Smooth muscle cell (in vitro differentiated cells): ENCODE results near the gene C6orf120. TPM values are rescaled to one million over a fixed set of nuclear protein-coding genes. Genes with fewer than 3 reads are reported as not detected.

Experiments
- DNase-seq: peaks from one replicate; lab custom pipeline; 2025; ENCODE audit not compliant: unreplicated experiment; lab: John Stamatoyannopoulos, UW
- H2AFZ ChIP-seq: fragments of 200-600 bp; sonication (generic); 2 replicates; pipeline ENCODE4 v1.6.0; 2016; ENCODE audit warnings: antibody characterized with exemption, low read depth, mild to moderate bottlenecking
- H3F3A ChIP-seq: fragments of 200-600 bp; sonication (generic); 2 replicates; pipeline ENCODE4 v1.6.0; 2017; ENCODE audit warnings: antibody characterized with exemption, low read depth
- H3K27ac ChIP-seq: fragments of 200-600 bp; sonication (generic); 2 replicates; pipeline ENCODE4 v1.5.1; 2016; ENCODE audit warnings: low read depth, mild to moderate bottlenecking
- H3K27me3 ChIP-seq: fragments of 200-600 bp; sonication (generic); 2 replicates; pipeline ENCODE4 v1.6.1; 2016; ENCODE audit warnings: low read depth, mild to moderate bottlenecking
- H3K36me3 ChIP-seq: fragments of 200-600 bp; sonication (generic); 2 replicates; pipeline ENCODE4 v1.5.1; 2016; ENCODE audit warnings: low read depth
- H3K4me1 ChIP-seq: fragments of 200-600 bp; sonication (generic); 2 replicates; pipeline ENCODE4 v1.5.1; 2016; ENCODE audit warnings: low read depth
- H3K4me2 ChIP-seq: fragments of 200-600 bp; sonication (generic); 2 replicates; pipeline ENCODE4 v1.6.0; 2016; ENCODE audit warnings: mild to moderate bottlenecking
- H3K4me3 ChIP-seq: fragments of 200-600 bp; sonication (generic); 2 replicates; pipeline ENCODE4 v1.5.1; 2016; ENCODE audit warnings: mild to moderate bottlenecking
- H3K79me2 ChIP-seq: fragments of 200-600 bp; sonication (generic); 2 replicates; pipeline ENCODE4 v1.6.0; 2016; ENCODE audit warnings: low read depth, mild to moderate bottlenecking
- H3K9ac ChIP-seq: fragments of 200-600 bp; sonication (generic); 2 replicates; pipeline ENCODE4 v1.6.0; 2016; ENCODE audit warnings: low read depth
- H3K9me3 ChIP-seq: fragments of 200-600 bp; sonication (generic); replicated peaks from 2 replicates; pipeline ENCODE4 v1.5.1; 2016; ENCODE audit warnings: low read depth
- H4K20me1 ChIP-seq: fragments of 200-600 bp; sonication (generic); 2 replicates; pipeline ENCODE4 v1.6.0; 2016; ENCODE audit warnings: low read depth
- CTCF ChIP-seq: fragments of 200-600 bp; sonication (generic); IDR thresholded peaks from 2 replicates; pipeline ENCODE4 v1.5.1; 2017; ENCODE audit warnings: borderline replicate concordance, mild to moderate bottlenecking, antibody characterized with exemption; ENCODE audit not compliant: insufficient read depth, poor library complexity, severe bottlenecking
- WGBS: methylation state at CpG from one replicate; pipeline ENCODE4 v1.1.7; 2016; ENCODE audit warnings: low lambda C conversion rate; 5-methylcytosine and 5-hydroxymethylcytosine counted together
- polyA plus RNA-seq: library from polyadenylated mRNA; unstranded; fragments of >200 nt; fragmentation: Nextera tagmentation; extraction: Ambion mirVana; gene quantifications from 2 replicates; pipeline ENCODE4 v1.2.1, GENCODE V29; 2016
- total RNA-seq: library from RNA; depleted of rRNA; stranded (reverse); fragments of >200 nt; gene quantifications from 2 replicates; pipeline ENCODE4 v1.2.3, GENCODE V29; 2014

C6orf120 gene
- total and polyA plus RNA-seq, 2 experiments from 2014 or later: 30.2 to 50.2 TPM

DNA sequence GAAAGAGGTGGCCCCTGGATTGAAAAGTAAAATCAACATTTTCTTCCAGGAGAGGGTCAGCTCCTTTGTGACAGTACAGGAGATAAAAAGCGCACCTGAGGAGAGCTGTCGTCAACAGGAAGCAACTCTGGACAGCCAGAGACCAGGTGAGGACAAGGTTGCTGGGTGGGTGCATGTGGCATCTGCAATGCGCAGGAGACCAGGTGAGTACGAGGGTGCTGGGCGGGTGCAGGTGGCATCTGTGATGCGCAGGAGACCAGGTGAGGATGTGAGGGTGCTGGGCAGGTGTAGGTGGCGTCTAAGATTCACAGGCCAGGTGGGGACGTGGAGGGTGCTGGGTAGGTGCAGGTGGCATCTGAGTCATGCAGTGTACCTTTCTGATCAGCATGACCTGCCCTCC, 38.5 kb upstream of the C6orf120 start:
- H2AFZ ChIP-seq: no peak overlapping the region
- no peak overlapping the region for H3K27ac ChIP-seq
- H3K9ac ChIP-seq: no peak overlapping the region
- H3K9me3 ChIP-seq: no peaks in the 10 kb centered on the region
- H3K4me2 ChIP-seq: no peak overlapping the region
- no peak for DNase-seq
- H3K27me3 ChIP-seq: no peaks in the 10 kb centered on the region
- H3K36me3 ChIP-seq: peaks cover 3% of the 10 kb centered on the region
- H3K4me1 ChIP-seq: no peaks in the 10 kb centered on the region
- H3K4me3 ChIP-seq: no peak overlapping the region
- TF ChIP-seq CTCF: no peak
- WGBS: 97% methylated on average over 8 of the region's 8 CpGs
- no peaks in the 10 kb centered on the region for H4K20me1 ChIP-seq
- no peaks in the 10 kb centered on the region for H3K79me2 ChIP-seq
- no peaks in the 10 kb centered on the region for H3F3A ChIP-seq

- no peak overlapping the region for H3K9ac ChIP-seq
- DNase-seq: no peak
- no peaks in the 10 kb centered on the region for H3K79me2 ChIP-seq
- no peaks in the 10 kb centered on the region for H3K4me1 ChIP-seq
- H3K4me3 ChIP-seq: no peak overlapping the region
- peaks cover 3% of the 10 kb centered on the region for H3K36me3 ChIP-seq
- 95% methylated on average over 14 of the region's 14 CpGs for WGBS
- H3K27me3 ChIP-seq: no peaks in the 10 kb centered on the region
- no peak overlapping the region for H2AFZ ChIP-seq
- H3F3A ChIP-seq: no peaks in the 10 kb centered on the region
- no peak overlapping the region for H3K4me2 ChIP-seq
- no peak for TF ChIP-seq CTCF
- no peaks in the 10 kb centered on the region for H3K9me3 ChIP-seq
- H4K20me1 ChIP-seq: no peaks in the 10 kb centered on the region
- H3K27ac ChIP-seq: no peak overlapping the region
Observed at GRCh38 chr6:169664227-169664626, 37.7 kb upstream of the C6orf120 start.

DNA sequence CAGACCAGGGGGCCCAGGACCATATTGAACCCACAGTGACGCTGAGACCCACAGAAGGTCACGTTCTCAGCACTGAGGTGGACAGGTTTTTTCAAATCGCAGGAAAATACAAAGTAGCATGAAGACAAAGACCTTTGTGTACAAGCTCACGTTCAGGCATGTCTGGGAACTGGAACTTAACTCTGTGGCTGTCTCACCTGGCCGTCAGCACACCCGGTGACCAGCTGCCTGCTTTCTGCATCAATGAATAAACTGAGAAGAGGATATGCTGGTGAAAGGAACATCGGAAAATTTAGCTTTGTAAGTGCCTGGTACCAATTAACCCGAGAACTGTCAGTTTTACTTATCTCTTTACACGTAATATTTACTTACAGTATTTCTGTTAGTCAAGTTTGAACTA, 36.6 kb upstream of the C6orf120 start:
- WGBS: 80% methylated on average over 9 of the region's 9 CpGs
- Histone ChIP-seq H2AFZ (no peak overlapping the region), H3K4me1 (no peaks in the 10 kb centered on the region), H3K79me2 (no peaks in the 10 kb centered on the region), H3K9ac (no peak overlapping the region), H3K36me3 (peaks cover 3% of the 10 kb centered on the region), H3K9me3 (no peaks in the 10 kb centered on the region), H3F3A (no peaks in the 10 kb centered on the region), H3K4me3 (no peak overlapping the region), H3K27ac (no peak overlapping the region), H4K20me1 (no peaks in the 10 kb centered on the region), H3K27me3 (no peaks in the 10 kb centered on the region), H3K4me2 (no peak overlapping the region)
- DNase-seq: no peak
- TF ChIP-seq CTCF: no peak

GRCh38 chr6:169666441-169666840, 35.5 kb upstream of the C6orf120 start:
- no peak overlapping the region for H3K4me2 ChIP-seq
- no peak overlapping the region for H3K27ac ChIP-seq
- no peaks in the 10 kb centered on the region for H4K20me1 ChIP-seq
- H3K79me2 ChIP-seq: no peaks in the 10 kb centered on the region
- H3F3A ChIP-seq: no peaks in the 10 kb centered on the region
- no peaks in the 10 kb centered on the region for H3K4me1 ChIP-seq
- DNase-seq: no peak
- H3K27me3 ChIP-seq: no peaks in the 10 kb centered on the region
- no peak overlapping the region for H2AFZ ChIP-seq
- no peak overlapping the region for H3K9ac ChIP-seq
- no peaks in the 10 kb centered on the region for H3K9me3 ChIP-seq
- H3K36me3 ChIP-seq: peaks cover 3% of the 10 kb centered on the region
- no peak for TF ChIP-seq CTCF
- WGBS: 97% methylated on average over 18 of the region's 18 CpGs
- no peak overlapping the region for H3K4me3 ChIP-seq
